ENCODE data around the gene SPC24. TPM values are rescaled to one million over a fixed set of nuclear protein-coding genes. Genes with fewer than 3 reads are reported as not detected.
"Not testable (repeated sequence)": the region's sequence is repeated elsewhere in the genome, so short reads cannot be mapped to it uniquely, and the experiment has no call there.

SPC24 gene
- total and polyA plus RNA-seq, 3 donors from 2014 or later: 5.4 to 7.4 (median 7.1) TPM

GRCh38 chr19:11141937-11142527 is 13.6 kb downstream of the SPC24 start:
- no peak overlapping the region for H3K4me3 ChIP-seq
- H3K36me3 ChIP-seq (ENCODE audit: low read depth, missing control alignments): no peaks in the 10 kb centered on the region
- TF ChIP-seq POLR2A (IDR thresholded peaks at IDR 0.05) (no peak), CTCF (IDR thresholded peaks at IDR 0.05) (no peak)
- WGBS, 2 donors: 59 to 76% methylated on average over 3 to 9 of the region's 9 CpGs
- H3K9me3 ChIP-seq: no peaks in the 10 kb centered on the region
- H3K4me1 ChIP-seq: peaks cover 44% of the 10 kb centered on the region
- peak overlapping the region; percentile 83 to 92 for H3K27ac ChIP-seq
- intact Hi-C loops (cut with DNase I; ENCODE audit: low total_unique reads): no loop called here
- no peaks in the 10 kb centered on the region for H3K27me3 ChIP-seq
- no peak for DNase-seq

GRCh38 chr19:11140896-11141295 is 14.7 kb downstream of the SPC24 start:
- peaks cover 47% of the 10 kb centered on the region for H3K4me1 ChIP-seq
- H3K27ac ChIP-seq: peak overlapping the region in 1 of 2 donors; percentile 92
- DNase-seq: no peak
- no peaks in the 10 kb centered on the region for H3K36me3 ChIP-seq (ENCODE audit: low read depth, missing control alignments)
- WGBS, 2 donors: 86 to 94% methylated on average over 9 of the region's 9 CpGs
- H3K4me3 ChIP-seq: no peak overlapping the region
- H3K27me3 ChIP-seq: no peaks in the 10 kb centered on the region
- TF ChIP-seq POLR2A (IDR thresholded peaks at IDR 0.05): no peak
- TF ChIP-seq CTCF (IDR thresholded peaks at IDR 0.05): no peak
- no peaks in the 10 kb centered on the region for H3K9me3 ChIP-seq
- intact Hi-C loops (cut with DNase I; ENCODE audit: low total_unique reads): no loop called here

- DNase-seq; H3K36me3 ChIP-seq (ENCODE audit: low read depth, missing control alignments); intact Hi-C loops (cut with DNase I; ENCODE audit: low total_unique reads); H3K9me3 ChIP-seq; H3K4me3 ChIP-seq; H3K27me3 ChIP-seq: not testable (repeated sequence)
- 79 to 90% methylated on average over 8 to 10 of the region's 10 CpGs for WGBS, 2 donors
- peak overlapping the region in 1 of 2 donors; percentile 88 for H3K27ac ChIP-seq
- H3K4me1 ChIP-seq: peaks cover 47% of the 10 kb centered on the region
Measured at GRCh38 chr19:11140023-11140538, 15.5 kb downstream of the SPC24 start.

- 39 to 54% methylated on average over 10 to 13 of the region's 13 CpGs for WGBS, 2 donors
- Histone ChIP-seq H3K36me3 (ENCODE audit: low read depth, missing control alignments) (no peaks in the 10 kb centered on the region), H3K4me1 (peaks cover 47% of the 10 kb centered on the region), H3K4me3 (no peak overlapping the region), H3K27ac (peak overlapping the region; percentile 61 to 88), H3K27me3 (no peaks in the 10 kb centered on the region), H3K9me3 (no peaks in the 10 kb centered on the region)
- peak; percentile 60 for DNase-seq
- TF ChIP-seq POLR2A (IDR thresholded peaks at IDR 0.05): no peak
- no peak for TF ChIP-seq CTCF (IDR thresholded peaks at IDR 0.05)
- intact Hi-C loops (cut with DNase I; ENCODE audit: low total_unique reads): loop anchor here (10.0 kb wide), 1 partner anchor 146 kb away; no protein-coding TSS in a partner anchor
Measured at GRCh38 chr19:11138601-11139300, 16.8 kb downstream of the SPC24 start.

GRCh38 chr19:11137542-11138384 is 17.8 kb downstream of the SPC24 start:
- Histone ChIP-seq H3K9me3 (no peaks in the 10 kb centered on the region), H3K27me3 (no peaks in the 10 kb centered on the region), H3K4me1 (peaks cover 38% of the 10 kb centered on the region), H3K36me3 (ENCODE audit: low read depth, missing control alignments) (no peaks in the 10 kb centered on the region), H3K27ac (peak overlapping the region; percentile 61 to 88), H3K4me3 (no peak overlapping the region)
- TF ChIP-seq POLR2A (IDR thresholded peaks at IDR 0.05) (no peak), CTCF (IDR thresholded peaks at IDR 0.05) (peak; percentile 74 to 87 (median 83))
- intact Hi-C loops (cut with DNase I; ENCODE audit: low total_unique reads): loop anchor here (2.0 to 10.0 kb wide), 2 partner anchors 65 to 147 kb away; no protein-coding TSS in a partner anchor
- DNase-seq: peak; percentile 84
- 21 to 32% methylated on average over 26 to 28 of the region's 28 CpGs for WGBS, 2 donors

All from testis (tissue), 3 donors.